ENCODE results near the gene DGKB.

Gene DGKB

DNA sequence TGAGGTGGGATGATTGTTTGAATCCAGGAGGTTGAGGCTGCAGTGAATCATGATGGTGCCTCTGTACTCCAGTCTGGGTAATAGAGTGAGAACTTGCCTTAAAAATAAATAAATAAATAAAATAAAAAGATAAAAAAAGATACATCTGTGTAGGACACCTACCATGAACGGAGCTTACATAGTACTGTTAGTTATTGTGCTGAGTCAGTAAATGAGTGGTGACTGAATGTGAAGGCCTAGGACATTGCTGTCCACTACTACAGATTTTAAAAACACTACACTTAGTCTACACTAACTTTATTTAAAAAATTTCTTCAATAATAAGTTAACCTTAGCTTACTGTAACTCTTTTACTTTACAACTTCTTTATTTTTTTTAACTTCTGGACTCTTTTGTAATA lies 806.4 kb downstream of the DGKB start:
- no peak for TF ChIP-seq YY1 (IDR thresholded peaks at IDR 0.05; ENCODE audit: low read depth)
- no peak for TF ChIP-seq TAF1 (IDR thresholded peaks at IDR 0.05; ENCODE audit: low read depth)
- TF ChIP-seq EGR1 (IDR thresholded peaks at IDR 0.05): no peak
- TF ChIP-seq CREB1 (IDR thresholded peaks at IDR 0.05; ENCODE audit: low read depth): no peak
- TF ChIP-seq NFIC (IDR thresholded peaks at IDR 0.05): no peak
- no peak for TF ChIP-seq ZBTB7A (IDR thresholded peaks at IDR 0.05; ENCODE audit: low read depth)
- TF ChIP-seq, protein P1, sequence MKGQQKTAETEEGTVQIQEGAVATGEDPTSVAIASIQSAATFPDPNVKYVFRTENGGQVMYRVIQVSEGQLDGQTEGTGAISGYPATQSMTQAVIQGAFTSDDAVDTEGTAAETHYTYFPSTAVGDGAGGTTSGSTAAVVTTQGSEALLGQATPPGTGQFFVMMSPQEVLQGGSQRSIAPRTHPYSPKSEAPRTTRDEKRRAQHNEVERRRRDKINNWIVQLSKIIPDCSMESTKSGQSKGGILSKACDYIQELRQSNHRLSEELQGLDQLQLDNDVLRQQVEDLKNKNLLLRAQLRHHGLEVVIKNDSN (IDR thresholded peaks at IDR 0.05): no peak
- no peak for TF ChIP-seq EP300 (IDR thresholded peaks at IDR 0.05; ENCODE audit: borderline replicate concordance)
- TF ChIP-seq CEBPB (IDR thresholded peaks at IDR 0.05): no peak

DNA sequence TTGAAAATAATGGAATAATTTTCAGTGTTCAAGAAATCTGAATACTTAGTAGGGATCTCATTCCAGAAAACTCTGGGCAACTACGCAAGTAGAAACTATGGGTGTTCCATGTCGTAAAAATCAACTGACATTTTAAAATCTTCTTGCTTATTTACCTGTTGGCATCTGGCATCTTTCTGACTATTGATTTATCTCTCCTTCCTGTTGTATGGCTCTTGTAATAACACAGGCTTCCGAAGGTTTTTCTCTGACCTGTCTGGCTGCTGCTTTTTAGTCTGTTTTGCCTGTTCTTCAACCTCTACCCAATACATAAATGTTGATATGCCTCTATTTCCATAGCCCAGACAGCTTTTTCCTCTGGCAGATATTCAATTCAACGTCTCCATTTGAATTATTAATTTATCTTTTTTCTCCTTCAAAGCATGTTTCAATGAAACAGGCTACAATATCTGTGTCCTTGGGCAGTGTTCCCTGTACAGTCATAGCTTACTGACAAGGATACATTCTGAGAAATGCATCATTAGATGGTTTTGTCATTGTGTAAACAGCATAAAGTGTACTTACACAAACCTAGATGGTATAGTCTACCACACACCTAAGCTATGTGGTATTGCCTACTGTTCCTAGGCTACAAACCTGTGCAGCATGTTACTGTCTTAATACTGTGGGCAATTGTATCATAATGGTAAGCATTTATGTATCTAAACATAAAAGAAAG lies 807.2 kb downstream of the DGKB start:
- TF ChIP-seq, protein P2, sequence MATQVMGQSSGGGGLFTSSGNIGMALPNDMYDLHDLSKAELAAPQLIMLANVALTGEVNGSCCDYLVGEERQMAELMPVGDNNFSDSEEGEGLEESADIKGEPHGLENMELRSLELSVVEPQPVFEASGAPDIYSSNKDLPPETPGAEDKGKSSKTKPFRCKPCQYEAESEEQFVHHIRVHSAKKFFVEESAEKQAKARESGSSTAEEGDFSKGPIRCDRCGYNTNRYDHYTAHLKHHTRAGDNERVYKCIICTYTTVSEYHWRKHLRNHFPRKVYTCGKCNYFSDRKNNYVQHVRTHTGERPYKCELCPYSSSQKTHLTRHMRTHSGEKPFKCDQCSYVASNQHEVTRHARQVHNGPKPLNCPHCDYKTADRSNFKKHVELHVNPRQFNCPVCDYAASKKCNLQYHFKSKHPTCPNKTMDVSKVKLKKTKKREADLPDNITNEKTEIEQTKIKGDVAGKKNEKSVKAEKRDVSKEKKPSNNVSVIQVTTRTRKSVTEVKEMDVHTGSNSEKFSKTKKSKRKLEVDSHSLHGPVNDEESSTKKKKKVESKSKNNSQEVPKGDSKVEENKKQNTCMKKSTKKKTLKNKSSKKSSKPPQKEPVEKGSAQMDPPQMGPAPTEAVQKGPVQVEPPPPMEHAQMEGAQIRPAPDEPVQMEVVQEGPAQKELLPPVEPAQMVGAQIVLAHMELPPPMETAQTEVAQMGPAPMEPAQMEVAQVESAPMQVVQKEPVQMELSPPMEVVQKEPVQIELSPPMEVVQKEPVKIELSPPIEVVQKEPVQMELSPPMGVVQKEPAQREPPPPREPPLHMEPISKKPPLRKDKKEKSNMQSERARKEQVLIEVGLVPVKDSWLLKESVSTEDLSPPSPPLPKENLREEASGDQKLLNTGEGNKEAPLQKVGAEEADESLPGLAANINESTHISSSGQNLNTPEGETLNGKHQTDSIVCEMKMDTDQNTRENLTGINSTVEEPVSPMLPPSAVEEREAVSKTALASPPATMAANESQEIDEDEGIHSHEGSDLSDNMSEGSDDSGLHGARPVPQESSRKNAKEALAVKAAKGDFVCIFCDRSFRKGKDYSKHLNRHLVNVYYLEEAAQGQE (IDR thresholded peaks at IDR 0.05; ENCODE audit: low read depth): no peak
- TF ChIP-seq, protein P1 (IDR thresholded peaks at IDR 0.05): no peak
- TF ChIP-seq CEBPB (IDR thresholded peaks at IDR 0.05) (no peak), TAF1 (IDR thresholded peaks at IDR 0.05; ENCODE audit: low read depth) (no peak), YY1 (IDR thresholded peaks at IDR 0.05; ENCODE audit: low read depth) (no peak), CREB1 (IDR thresholded peaks at IDR 0.05; ENCODE audit: low read depth) (no peak), ZBTB7A (IDR thresholded peaks at IDR 0.05; ENCODE audit: low read depth) (no peak), TEAD4 (IDR thresholded peaks at IDR 0.05) (no peak), RAD21 (IDR thresholded peaks at IDR 0.05; ENCODE audit: low read depth) (no peak), FOXM1 (IDR thresholded peaks at IDR 0.05; ENCODE audit: borderline replicate concordance, low read depth) (no peak), EP300 (IDR thresholded peaks at IDR 0.05; ENCODE audit: borderline replicate concordance) (no peak), NFIC (IDR thresholded peaks at IDR 0.05) (no peak), TCF12 (IDR thresholded peaks at IDR 0.05; ENCODE audit: low read depth) (no peak), EGR1 (IDR thresholded peaks at IDR 0.05) (no peak)
- TF ChIP-seq, protein P3, sequence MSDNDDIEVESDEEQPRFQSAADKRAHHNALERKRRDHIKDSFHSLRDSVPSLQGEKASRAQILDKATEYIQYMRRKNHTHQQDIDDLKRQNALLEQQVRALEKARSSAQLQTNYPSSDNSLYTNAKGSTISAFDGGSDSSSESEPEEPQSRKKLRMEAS (IDR thresholded peaks at IDR 0.05): no peak

Data from Ishikawa (cell line).